ENCODE data around the gene ERBB4.

DNA sequence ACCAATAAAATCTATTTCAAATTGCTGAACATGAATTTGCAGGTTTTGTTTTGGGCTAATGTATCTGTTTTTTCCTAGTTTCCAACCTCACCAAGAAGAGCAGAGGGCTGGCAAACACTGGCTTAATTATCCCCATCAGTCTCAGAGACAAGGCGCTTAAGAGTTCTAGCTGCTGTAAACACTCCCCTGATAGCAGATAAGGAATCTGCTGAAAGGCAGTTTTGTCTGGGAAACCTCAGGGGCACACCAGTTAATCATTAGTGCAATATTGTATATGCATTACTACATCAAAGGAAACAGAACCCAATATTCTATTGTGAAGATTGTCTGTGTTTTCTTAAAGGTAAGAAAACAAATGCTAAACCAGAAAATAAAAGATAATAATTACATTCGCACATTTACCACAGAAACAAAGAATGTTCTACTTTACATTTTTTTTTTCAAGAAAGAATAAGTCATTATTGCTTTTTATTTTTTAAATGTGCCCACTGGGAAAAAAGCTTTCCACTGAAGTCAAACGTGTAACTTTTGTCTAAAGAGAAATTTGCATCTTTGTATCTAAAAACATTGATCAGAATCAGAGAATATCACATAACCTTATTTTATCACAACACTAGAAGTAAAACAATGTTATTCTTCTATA, 179.1 kb downstream of the ERBB4 start:
- no peak for TF ChIP-seq CTCF (IDR thresholded peaks at IDR 0.05; ENCODE audit: low read depth, low read length, poor library complexity, severe bottlenecking)
- no peak for TF ChIP-seq EZH2phosphoT487 (IDR thresholded peaks at IDR 0.05; ENCODE audit: borderline replicate concordance, low read length)

Data from DOHH2 (cell line).